Mesenteric fat pad (tissue), 1 donor: Measurements from ENCODE around the gene JHY. TPM values are rescaled to one million over a fixed set of nuclear protein-coding genes. Genes with fewer than 3 reads are reported as not detected.

Experiments
- total RNA-seq: library from RNA; stranded (reverse); fragmentation: NEBNext Ultra II Directional; extraction: Animal tissue kit (Norgen Biotek cat#: 25700); gene quantifications from one replicate; pipeline ENCODE4 v1.2.1, GENCODE V29; 2021
- donor health status: DM: yes; HTN: yes; CAD: no.

Gene JHY
- total RNA-seq, 1 donor from 2014 or later: 12.0 TPM

Other genes starting within 250 kb of the JHY start
- 51.3 TPM for gene UBASH3B, start 227.0 kb upstream of the JHY start, total RNA-seq
- not detected for gene CRTAM, start 44.3 kb upstream of the JHY start, total RNA-seq
- not detected for gene BSX, start 99.1 kb downstream of the JHY start, total RNA-seq
- 1,014 TPM for gene HSPA8, start 179.4 kb downstream of the JHY start, total RNA-seq